Left kidney (tissue), 2 donors: Measurements from ENCODE around the gene ALOXE3. TPM values are rescaled to one million over a fixed set of nuclear protein-coding genes. Genes with fewer than 3 reads are reported as not detected.
"Not testable (repeated sequence)": the region's sequence is repeated elsewhere in the genome, so short reads cannot be mapped to it uniquely, and the experiment has no call there.

Experiments
- DNase-seq: peaks from one replicate; pipeline ENCODE4 v3.0.0-alpha.2; 2013
- polyA plus RNA-seq: library from polyadenylated mRNA; unstranded; fragments of 120-200 nt; gene quantifications from one replicate; pipeline ENCODE4 v1.2.1, GENCODE V29; 2013; ENCODE audit not compliant: insufficient read length

ALOXE3 gene
- polyA plus RNA-seq, 1 donor, result not detected

GRCh38 chr17:8069587-8069860, 48.8 kb downstream of the ALOXE3 start:
- no peak for DNase-seq

DNA sequence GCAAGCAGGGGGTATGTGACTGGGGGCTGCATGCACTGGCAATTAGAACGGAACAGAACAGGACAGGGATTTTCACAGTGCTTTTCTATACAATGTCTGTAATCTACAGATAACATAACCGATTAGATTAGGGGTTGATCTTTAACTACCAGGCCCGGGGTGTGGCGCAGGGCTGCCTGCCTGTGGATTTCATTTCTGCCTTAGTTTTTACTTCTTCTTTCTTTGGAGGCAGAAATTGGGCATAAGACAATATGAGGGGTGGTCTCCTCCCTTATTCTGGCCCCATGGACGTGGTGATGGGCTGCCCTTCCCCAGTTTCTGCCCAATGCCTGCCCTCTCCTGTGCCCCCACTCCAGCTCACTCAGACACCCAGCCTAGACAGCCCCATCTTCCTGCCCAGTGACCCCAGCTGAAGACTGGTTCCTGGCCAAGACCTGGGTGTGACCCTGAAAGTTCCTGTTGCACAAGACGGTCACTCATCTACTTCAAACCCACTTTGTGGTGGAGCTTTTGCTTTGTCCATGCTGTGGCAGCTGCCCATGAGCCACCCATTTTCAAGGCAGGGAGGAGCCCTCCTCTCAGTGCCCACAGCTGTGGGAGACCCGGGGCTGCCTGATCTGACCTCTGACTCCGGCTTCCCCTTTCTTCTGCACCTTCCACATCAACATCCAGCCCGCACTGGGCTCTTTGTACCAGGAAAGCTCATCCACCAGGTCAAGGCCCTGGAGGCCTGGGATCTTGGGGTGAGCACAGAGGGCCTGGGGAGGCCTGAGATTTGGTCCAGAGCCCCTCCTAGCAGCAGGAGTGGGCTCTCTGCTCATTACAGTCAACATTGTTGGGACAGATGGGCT, 49.4 kb downstream of the ALOXE3 start:
- DNase-seq, result no peak

- DNase-seq, result no peak
These were observed 50.5 kb downstream of the ALOXE3 start for GRCh38 chr17:8067806-8068205.

- no peak for DNase-seq
These were observed 51.2 kb downstream of the ALOXE3 start for GRCh38 chr17:8066841-8067775.

GRCh38 chr17:8064561-8065019, 53.7 kb downstream of the ALOXE3 start:
- DNase-seq, result no peak

GRCh38 chr17:8063761-8064534, 54.4 kb downstream of the ALOXE3 start:
- no peak for DNase-seq

GRCh38 chr17:8062807-8063483, 55.4 kb downstream of the ALOXE3 start:
- no peak for DNase-seq

GRCh38 chr17:8062435-8062806, 55.9 kb downstream of the ALOXE3 start:
- DNase-seq, result no peak

DNA sequence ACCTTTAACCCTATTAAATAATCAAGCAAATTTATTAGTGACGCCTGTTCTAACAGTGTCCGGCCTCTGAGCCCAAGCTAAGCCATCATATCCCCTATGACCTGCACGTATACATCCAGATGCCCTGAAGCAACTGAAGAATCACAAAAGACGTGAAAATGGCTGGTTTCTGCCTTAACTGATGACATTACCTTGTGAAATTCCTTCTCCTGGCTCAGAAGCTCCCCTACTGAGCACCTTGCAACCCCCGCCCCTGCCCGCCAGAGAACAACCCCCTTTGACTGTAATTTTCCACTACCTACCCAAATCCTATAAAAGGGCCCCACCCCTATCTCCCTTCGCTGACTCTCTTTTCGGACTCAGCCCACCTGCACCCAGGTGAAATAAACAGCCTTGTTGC, 56.5 kb downstream of the ALOXE3 start:
- not testable (repeated sequence) for DNase-seq

- peak; percentile 70 for DNase-seq
These were observed 58.0 kb downstream of the ALOXE3 start for GRCh38 chr17:8060274-8060673.

- no peak for DNase-seq
These were observed 59.2 kb downstream of the ALOXE3 start for GRCh38 chr17:8059131-8059530.

DNA sequence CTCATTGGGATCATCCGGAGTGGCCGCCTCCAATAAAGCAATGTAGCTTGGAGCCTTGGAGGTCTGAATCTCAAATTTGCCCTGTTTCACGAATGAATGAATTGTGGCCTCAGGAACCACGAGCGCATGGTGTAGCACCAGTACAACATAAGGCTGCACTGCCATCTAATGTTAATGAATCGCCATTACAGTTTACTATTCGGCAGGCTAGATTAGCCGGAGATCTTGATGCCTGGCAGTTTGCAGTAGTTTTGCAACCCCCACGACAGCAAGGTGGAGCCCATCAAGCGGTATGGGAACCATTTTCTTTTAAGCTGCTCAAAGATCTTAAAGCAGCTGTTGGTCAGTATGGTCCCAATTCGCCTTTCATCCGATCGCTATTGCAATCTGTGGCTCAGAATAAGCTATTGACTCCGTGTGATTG, 60.6 kb downstream of the ALOXE3 start:
- DNase-seq, result peak; percentile 77

DNA sequence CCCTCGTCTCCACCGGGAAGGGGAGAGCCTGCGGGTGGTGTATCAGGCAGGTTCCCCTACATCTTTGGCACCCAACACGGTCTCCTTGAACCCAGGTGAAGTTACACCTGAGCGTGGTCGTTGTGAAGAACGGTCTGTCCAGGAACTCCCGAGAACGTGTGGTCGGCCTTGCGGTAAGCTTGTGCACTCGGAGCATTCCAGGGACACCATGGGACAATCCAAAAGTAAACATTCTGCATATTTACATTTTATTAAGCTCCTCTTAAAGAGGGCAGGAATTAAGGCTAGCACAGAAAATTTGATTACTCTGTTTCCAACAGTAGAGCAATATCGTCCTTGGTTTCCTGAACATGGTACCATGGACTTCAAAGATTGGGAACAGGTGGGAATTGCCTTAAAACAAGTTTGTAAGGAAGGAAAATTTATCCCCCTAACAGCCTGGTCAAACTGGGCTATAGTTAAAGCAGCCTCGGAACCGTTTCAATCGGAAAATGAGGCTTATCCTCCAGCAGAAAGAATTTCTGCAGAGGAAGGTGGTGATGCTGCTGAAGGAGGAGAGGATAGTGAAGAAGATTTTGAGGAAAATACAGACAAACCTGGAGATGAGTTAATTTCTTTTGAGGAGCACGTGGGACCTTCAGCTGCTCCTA, 61.2 kb downstream of the ALOXE3 start:
- no peak for DNase-seq

DNA sequence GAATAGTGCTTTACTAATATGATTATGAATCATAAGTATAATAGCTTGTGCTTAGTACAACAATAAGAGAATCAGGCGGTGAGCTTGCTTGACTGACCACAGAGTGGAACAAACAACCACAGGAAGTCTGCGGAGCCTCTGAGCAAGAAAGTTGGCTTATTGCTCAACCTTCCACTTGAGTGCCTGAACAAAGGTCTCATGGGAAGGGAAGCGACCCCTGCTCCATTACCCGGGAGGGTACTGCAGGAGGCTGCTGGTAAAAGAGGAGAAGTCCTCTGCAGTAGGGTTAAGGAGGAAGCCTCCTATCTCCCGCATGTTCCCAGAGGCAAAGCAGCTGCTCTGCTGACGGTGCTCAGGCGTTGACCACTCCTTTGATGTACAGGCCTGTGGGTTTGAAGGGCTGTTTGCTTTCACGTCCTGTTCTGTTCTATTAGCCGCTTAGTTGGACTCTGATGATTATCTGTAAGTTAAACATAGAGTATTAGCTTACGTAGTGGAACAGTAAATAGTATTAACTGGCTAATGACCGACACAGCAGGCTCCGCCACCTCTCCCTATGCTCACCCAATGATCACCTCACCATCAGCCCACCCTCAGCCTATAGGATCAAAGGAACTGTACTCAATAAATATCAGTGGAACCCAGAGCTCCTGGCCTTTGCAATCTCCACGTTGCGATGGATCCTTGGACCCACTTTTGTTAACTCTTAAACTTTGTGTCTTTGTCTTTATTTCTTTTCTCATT, 61.9 kb downstream of the ALOXE3 start:
- no peak for DNase-seq

DNA sequence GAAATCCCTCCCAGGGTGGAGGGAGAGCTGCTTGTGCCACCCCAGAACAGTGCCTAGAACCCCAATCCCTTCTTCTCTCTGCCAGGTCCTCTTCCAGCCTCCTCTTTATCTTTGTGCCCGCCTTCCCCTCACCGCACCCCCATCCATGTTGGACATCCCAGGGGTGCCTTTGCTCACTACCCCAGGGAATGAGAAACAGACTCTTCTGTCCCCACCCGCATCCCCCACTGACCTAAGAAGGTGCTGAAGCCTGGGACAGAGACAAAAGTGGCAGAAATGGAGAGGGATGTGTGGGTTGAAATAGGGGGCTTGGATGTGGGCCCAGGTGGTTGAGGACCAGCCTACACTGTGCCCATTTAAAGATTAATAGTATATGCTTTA, 62.5 kb downstream of the ALOXE3 start:
- no peak for DNase-seq

DNA sequence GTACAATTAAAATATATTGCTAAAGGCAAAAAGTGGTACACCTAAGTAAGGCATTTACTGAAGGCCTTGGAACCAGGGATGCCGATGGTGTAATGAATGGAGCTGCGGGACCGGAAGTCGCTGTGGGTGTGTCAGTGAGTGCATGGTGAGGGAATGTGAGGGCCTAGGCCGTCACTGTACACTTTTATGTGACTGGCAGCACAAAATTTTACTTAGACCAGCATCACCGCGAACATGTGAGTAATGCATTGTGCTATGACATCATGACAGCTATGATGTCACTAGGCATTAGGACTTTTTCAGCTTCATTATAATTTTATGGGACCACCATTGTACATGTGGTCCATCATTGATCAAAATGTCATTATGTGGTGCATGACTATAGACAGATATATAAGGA, 64.7 kb downstream of the ALOXE3 start:
- DNase-seq, result no peak

GRCh38 chr17:8052256-8053252, 65.8 kb downstream of the ALOXE3 start:
- no peak for DNase-seq

DNA sequence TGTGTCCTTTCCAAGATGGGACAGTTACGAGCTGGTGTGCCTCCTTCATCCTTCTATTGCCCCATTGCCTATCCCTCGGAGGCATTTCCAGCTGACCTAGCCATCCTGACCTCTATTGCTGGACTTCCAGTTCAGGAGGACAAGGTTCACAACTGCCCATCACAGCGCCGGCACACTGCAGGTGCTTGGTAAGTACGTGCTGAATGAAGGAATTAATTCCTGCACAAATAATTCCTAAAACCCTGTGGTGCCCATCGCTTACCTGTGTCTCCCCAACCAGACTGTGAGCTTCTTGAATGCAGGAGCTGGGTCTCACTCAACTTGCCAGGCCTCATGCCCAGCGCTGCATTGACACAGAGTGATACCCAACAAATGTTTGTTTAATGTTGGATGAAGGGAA, 66.5 kb downstream of the ALOXE3 start:
- DNase-seq, result no peak

GRCh38 chr17:8048736-8049135, 69.6 kb downstream of the ALOXE3 start:
- DNase-seq, result no peak
